Left colon (tissue), 2 donors: Measurements from ENCODE around the gene RPL35A. TPM values are rescaled to one million over a fixed set of nuclear protein-coding genes. Genes with fewer than 3 reads are reported as not detected.
A peak's percentile ranks its signal among the peaks of the same experiment; 100 is the strongest.
"Not testable (repeated sequence)": the region's sequence is repeated elsewhere in the genome, so short reads cannot be mapped to it uniquely, and the experiment has no call there.

Source experiments
- ATAC-seq: fragments of 200-7000 bp; cut with Tn5 transposase; one replicate; pipeline ENCODE4 v1.9.1; 2020; ENCODE audit warnings: mild to moderate bottlenecking, moderate library complexity
- DNase-seq, 2 donors: peaks; one replicate each; pipeline ENCODE4 v3.0.0-alpha.2; 2020
- intact Hi-C, 2 donors: fragments of 100-400 bp; cut with DNase I in 1 of 2; cut with micrococcal nuclease in 1 of 2; formaldehyde crosslinking; loops; one replicate each; pipeline versions ENCODE4 v1.11.2 to v1.14.0; 2022; cut with DNase I, micrococcal nuclease
- total RNA-seq, 2 donors: library from RNA; stranded (reverse); fragmentation: NEBNext Ultra II Directional; extraction: Animal tissue kit (Norgen Biotek cat#: 25700); gene quantifications; one replicate each; pipeline ENCODE4 v1.2.1, GENCODE V29; 2021
- donor health status: DM: no; HTN: no; CAD: no.
- donor health status: DM: yes; HTN: yes; CAD: no.

RPL35A gene
- total RNA-seq, 2 donors from 2014 or later: 557 to 639 TPM

DNA sequence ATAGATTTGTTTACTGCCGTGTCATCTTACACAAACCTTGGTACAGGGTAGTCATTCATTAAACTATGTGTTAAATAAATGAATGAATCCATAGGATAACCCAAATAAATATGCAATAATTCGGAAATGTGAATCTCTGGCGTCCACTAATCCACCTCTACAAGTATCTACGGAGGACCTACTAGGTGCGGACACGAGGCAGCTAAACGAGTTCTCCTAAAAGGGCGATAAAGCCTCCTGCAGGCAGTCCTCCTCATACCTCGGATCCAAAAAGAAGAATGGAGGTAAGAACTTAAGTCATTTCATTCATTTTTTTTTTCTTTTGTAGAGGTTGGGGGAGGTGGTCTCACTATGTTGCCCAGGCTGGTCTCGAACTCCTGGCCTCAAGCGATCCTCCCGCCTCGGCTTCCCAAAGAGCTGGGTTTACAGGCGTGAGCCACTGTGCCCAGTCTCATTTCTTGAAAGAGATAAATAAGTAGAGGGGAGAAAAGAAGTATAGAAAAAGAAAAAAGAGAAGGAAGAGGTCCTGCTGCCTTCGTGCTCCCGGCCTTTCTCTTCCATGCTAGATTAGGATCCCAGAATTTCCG, 706 bp upstream of the RPL35A start:
- peak in 1 of 2 donors; percentile 16 for DNase-seq
- intact Hi-C loops: no loop called here
- no peak for ATAC-seq

DNA sequence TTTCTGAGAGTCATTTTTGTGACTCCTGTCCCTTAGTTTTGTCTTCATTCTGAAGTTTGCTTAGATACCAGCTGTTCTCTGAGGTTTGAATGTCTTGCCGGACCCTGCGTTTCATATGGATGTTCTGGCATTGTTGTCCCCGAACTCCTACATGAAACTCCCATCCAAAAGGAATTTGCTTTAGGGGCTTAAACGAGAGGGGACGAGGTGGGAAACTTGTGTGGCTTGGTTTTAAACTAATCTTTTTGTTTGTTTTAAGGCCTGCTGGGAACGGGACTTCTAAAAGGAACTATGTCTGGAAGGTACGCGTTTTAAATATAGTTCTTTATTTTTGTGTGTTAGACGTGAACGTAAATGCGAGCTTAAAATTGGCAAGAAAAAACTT, 679 bp downstream of the RPL35A start:
- ATAC-seq: no peak
- intact Hi-C loops: no loop called here
- DNase-seq: no peak

DNA sequence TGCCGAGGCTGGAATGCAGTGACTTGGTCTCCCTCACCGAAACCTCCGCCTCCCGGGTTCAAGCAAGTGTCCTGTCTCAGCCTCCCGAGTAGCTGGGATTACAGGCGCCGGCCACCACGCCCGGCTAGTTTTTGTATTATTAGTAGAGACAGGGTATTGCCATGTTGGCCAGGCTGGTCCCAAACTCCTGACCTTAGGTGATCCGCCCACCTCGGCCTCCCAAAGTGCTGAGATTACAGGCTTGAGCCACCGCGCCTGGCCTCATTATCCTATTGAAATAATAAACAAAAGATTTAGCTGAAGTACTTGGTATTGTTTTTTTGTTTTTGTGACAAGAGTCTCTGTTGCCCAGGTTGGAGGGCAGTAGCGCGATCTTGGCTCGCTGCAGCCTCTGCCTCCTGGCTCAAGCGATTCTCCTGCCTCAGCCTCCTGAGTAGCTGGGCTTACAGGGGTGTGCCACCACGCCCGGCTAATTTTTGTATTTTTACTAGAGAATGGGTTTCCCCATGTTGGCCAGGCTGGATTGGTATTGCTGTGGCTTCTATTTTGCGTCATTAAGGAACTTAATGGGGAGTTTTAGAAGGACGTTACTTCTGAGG, 1.5 kb downstream of the RPL35A start:
- ATAC-seq (no peak), DNase-seq (no peak)
- intact Hi-C loops: no loop called here

DNA sequence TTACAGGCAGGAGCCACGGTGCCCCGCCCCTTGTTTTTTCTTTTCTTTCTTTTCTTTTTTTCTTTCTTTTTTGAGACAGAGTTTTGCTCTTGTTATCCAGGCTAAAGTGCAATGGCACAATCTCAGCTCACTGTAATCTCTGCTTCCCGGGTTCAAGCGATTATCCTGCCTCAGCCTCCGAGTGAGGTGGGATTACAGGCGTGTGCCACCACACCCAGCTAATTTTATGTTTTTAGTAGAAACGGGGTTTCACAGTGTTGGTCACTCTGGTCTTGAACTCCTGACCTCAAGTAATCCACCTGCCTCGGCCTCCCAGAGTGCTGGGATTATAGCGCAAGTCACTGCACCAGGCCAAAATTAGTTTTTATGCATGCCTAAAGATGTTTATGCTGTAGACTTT, 2.5 kb downstream of the RPL35A start:
- intact Hi-C loops: no loop called here
- ATAC-seq (no peak), DNase-seq (no peak)

DNA sequence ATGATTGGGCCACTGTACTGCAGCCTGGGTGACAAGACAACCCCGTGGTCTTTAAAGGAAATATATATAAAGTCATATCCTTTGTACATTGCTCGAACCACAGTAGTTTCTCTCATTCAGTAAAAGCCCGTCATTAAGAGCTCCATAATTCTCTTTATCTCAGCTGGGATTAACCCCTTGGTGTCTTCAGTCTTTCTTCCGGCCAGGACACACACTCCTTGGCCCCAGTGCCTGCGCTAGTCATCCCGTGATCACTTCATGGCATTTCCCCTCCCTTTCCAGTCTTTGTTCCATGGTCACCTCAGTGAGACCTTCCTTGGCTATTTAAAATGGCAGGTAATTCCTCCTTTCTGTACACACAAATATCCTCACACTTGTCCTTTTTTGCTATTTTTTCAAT, 3.3 kb downstream of the RPL35A start:
- no peak for DNase-seq
- no peak for ATAC-seq
- intact Hi-C loops: no loop called here

DNA sequence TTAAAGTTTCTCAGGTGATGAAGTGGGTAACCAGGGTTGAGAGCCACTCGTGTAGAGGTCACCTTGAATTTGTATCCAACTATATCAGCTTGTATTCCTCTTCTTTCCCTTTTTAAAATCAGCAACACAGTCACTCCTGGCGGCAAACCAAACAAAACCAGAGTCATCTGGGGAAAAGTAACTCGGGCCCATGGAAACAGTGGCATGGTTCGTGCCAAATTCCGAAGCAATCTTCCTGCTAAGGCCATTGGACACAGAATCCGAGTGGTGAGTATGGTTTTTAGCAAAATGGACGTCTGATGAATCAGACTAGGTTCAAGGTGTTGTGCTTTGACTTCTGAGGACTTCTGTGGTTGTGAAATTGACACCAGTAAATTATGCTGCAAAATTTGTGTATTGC, 3.9 kb downstream of the RPL35A start:
- intact Hi-C loops: no loop called here
- DNase-seq (no peak), ATAC-seq (no peak)

DNA sequence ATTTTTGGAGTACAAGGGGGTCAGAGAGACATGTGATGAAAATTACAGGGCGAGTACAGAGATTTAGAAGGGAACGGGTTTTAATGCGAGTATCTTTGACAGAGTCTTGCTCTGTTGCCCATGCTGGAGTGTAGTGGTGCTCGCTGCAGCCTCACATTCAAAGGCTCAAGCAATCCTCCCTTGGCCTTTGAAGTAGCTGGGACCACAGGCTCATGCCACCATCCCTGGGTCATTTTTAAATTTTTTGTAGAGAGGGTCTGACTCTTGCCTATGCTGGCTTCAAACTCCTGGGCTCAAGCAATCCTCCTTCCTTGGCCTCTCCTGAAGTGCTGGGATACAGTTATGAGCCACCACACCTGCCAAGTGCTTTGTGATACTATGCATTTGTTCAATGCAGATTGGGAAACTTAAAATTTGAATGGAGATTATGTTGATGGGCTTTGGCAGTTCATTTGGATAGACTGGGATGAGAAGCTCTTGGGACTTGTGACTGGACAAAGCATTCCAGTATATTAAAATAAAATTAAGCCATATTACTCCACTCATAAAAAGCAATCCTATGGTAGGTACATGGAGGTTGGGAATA, 6.0 kb downstream of the RPL35A start:
- no peak for ATAC-seq
- DNase-seq: no peak
- intact Hi-C loops: no loop called here

DNA sequence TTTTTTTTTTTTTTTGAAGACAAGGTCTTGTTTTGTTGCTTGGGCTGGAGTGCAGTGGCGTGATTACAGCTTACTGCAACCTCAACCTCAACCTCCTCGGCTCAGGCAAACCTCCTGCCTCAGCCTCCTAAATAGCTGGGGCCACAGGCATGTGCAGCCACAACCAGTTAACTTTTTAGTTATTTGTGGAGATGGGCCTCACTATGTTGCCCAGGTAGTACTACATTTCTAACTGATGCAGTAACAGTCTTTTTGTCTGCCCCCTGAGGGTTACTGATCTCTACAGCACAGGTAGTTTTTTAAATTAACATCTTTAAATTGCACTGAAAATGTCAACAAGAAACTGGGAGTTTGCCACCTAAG, 6.6 kb downstream of the RPL35A start:
- ATAC-seq: no peak
- intact Hi-C loops: no loop called here
- no peak for DNase-seq

DNA sequence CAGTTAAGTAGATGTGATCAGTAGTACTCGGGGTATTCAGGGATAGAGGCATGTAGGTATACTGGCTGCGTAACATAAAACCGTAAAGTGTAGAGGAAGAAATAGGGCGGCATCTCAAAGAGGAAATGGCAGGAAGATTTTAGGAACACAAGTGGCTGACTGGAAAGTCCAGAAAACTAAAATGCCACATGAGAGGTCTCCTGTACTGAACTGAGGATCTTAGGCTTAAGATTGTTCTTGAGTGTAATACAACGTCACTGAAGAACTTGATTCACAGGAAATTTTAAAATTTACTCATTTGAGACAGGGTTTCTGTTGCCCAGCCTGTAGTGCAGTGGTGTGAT, 7.8 kb downstream of the RPL35A start:
- DNase-seq (no peak), ATAC-seq (no peak)
- intact Hi-C loops: no loop called here

DNA sequence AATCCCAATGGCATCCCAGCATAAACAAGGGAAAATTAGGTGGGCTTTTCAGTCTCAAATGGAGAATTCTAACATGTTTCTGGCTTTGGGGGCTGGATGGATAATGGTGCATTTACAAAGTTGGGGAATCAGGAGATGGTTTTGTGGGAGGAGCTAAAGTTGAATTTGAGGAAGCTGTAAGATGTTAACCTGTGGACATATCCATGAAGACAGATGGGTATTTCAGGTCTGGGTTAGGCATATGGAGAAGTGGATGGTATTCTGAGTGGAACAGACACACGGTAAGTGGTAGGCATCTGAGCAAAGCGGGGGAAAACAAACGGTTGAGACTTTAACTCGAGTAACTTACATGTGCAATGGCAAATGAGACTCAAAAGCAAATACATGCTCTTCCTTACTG, 8.4 kb downstream of the RPL35A start:
- intact Hi-C loops: no loop called here
- no peak for ATAC-seq
- no peak for DNase-seq

DNA sequence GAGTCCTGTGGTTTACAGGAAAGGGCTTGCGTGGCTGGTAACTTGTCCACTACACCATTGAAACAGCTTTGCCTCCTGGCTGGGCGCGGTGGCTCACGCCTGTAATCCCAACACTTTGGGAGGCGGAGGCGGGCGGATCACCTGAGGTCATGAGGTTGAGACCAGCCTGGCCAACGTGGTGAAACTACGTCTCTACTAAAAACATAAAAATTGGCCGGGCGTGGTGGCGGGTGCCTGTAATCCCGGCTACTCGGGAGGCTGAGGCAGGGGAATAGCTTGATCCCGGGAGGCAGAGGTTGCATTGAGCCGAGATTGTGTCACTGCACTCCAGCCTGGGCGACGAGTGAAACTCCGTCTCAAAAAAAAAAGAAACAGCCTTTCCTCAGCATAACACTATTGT, 8.9 kb downstream of the RPL35A start:
- intact Hi-C loops, ATAC-seq, DNase-seq: not testable (repeated sequence)

DNA sequence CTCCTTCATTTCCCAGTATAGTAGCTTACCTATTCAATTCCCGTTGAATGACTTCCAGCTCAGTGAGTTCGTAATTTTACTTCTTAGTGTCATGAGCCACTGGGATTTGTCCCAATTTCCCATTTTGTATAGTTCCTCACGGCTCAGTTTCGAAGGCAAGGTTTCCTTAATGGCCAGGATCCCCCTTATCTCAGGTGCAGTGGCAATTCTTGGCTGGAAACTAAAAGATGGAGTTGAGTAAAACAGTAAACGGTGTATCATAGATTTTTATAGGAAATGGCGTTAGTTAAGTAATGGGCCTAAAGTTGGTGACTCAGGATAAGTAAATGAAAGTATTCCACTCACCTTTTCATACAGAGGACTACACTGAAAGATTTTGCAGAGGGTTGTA, 9.5 kb downstream of the RPL35A start:
- intact Hi-C loops: no loop called here
- no peak for DNase-seq
- no peak for ATAC-seq

DNA sequence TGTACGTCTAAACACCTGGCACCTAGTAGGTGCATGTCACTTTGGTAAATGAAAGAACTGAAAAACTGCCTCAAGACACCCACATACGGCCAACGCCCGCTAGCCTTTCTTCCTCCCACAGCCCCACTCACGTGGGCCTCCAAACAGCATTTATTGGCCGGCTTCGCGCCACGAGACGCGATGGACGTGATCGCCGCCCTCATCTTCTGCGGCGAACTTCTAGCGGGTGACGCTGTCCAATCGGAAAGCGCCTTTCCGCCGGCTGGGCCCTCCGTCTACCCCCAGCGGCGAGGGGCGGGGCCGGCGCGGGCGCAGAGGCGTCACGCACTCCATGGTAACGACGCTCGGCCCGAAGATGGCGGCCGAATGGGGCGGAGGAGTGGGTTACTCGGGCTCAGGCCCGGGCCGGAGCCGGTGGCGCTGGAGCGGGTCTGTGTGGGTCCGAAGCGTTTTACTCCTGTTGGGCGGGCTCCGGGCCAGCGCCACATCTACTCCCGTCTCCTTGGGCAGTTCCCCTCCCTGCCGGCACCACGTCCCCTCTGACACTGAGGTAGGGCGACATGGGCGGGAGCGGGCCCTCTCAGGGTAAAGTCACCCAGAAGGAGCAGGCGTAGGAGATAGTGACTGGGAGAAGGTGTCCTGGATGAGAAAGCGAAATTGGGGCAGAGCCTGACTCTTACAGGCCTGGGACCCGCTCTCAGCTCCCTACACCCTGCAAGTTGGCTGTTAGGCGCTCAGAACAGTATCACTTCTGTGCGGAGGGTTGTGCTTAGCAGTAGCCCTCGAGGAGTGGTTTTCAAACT, 10.1 kb downstream of the RPL35A start, which contains the start of gene LMLN:
Gene LMLN, plus strand, starts transcription at position 327 of the 803 bp plus-strand sequence. Its CDS starts 29 bp downstream, at position 356.
- ATAC-seq: peak; percentile 97
- DNase-seq: peak; percentile 96 to 97

DNA sequence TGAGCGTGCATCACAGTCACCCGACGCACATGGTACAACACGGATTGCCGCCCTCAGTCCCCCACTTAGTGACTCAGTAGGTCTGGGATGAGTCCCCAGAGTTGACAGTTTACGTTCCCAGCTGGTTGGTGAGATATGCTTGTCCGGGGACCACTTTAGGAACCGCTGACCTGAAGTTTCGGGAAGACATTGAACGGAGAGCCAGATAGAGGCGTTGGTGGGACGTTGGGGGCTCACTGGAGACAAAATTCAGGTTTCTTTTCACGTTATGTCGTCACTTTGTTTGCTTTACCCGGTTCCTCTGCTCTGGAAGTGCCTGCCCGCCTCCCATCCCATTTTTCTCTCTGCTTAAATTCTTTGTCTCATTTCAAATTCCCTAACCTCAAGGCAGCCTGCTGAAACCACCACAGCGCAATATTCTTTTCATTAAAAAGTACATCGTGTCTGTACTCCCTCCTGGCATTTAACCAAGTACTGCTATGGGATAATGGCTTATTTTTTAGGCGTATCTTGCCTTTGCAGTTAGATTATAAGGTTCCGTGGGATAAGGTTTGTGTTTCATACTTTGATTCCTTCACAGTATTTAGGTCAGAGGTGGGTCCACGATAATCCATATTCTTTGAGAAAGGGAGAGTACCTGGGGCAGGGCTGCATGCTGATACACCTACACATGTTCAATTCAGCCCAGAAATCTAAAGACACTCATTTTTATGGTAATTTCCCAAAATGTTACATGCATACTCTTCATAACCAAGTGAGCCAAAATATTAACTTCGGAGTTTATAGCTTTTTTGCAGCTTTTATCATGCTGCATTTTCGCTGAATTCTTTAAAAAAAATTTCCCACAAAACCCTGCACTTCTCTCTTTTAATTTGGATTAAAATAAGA, 10.9 kb downstream of the RPL35A start:
- DNase-seq: no peak
- intact Hi-C loops: no loop called here
- ATAC-seq: no peak

More for the DNA sequence above, 10.1 kb downstream of the RPL35A start, which contains the start of gene LMLN:
- intact Hi-C loops: no loop called here

DNA sequence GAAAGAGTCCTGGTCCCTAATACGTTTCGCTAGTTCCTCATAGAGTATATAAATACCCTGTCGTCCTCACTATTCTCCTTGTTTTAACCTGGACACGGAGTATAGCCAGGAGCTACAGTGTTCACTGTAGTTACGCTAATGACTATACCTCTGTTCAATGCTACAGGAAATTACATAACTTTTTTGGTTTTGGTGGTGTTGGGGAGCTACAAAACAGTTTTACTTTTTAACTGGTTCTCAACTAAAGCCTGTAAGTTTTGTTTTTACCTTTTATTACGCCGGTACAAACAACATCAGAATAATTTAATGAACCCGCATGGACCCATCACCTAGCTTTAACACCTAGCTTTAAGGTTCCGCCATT, 11.6 kb downstream of the RPL35A start:
- no peak for DNase-seq
- ATAC-seq: no peak
- intact Hi-C loops: no loop called here

DNA sequence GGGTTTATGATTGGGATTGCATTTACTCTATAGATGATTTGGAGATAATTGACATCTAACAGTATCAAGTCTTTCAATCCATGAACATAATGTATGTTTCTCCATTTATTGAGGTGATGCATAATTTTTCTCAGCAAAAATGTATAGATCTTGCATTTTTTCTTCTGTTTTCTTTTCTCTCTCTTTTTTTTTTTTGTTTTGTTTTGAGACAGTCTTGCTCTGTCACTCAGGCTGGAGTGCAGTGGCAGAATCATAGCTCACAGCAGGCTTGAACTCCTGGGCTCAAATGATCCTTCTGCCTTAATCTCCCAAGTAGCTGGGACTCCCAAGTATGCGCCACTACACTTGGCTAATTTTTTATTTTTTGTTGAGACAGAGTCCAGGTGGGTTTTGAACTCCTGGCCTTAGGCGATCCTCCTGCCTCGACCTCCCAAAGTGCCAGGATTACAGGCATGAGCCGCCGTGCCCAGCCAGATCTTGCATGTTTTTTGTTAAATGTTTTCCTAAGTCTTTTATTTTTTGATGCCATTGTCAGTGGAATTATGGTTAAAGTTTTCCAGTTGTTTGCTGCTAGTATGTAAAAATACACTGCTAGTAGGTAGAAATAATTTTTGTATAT, 13.1 kb downstream of the RPL35A start:
- DNase-seq (no peak), ATAC-seq (no peak)
- intact Hi-C loops: no loop called here

DNA sequence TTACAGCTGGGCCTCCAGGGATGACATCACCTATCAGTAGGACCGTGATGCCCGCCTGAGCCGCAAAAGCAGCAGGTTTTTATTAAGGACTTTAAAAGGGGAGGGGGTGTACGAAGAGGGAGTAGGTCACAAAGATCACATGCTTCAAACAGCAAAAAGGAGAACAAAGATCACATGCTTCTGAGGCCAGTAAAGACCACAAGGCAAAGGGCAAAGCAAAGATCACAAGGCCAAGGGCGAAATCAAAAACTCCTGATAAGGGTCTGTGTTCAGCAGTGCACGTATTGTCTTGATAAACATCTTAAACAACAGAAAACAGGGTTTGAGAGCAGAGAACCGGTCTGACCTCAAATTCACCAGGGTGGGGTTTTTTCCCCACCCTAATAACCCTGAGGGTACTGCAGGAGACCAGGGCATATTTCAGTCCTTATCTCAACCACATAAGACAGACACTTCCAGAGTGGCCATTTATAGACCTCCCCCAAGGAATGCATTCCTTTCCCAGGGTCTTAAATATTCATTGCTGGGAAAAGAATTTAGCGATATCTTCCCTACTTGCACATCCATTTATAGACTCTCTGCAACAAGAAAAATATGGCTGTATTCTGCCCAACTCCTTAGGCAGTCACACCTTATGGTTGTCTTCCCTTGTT, 17.5 kb downstream of the RPL35A start:
- ATAC-seq, intact Hi-C loops, DNase-seq: not testable (repeated sequence)

DNA sequence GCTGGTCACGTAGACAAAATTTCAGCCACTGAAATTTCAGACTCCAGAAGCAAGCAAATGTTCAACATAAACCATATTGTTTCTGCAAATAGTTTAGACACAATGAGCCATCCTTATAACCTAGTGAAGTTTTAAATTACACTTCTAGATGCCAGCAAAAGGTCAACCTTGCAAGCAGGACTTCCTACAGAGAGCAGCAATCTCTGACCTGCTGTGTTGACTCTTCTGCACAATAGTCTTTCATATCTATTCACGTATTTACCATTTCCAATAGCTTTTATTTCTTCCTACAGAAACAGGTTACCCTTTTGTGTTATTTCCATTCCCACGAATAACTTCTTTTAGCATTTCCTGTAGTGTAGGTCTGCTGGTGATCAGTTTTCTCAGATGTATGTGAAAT, 20.6 kb downstream of the RPL35A start:
- ATAC-seq: no peak
- no peak for DNase-seq
- intact Hi-C loops: no loop called here
